Erythroblast (primary cell): ENCODE measurements around the gene RGS7.
"Not testable (repeated sequence)": the region's sequence is repeated elsewhere in the genome, so short reads cannot be mapped to it uniquely, and the experiment has no call there.

Source experiments
- GATA1 ChIP-seq: IDR thresholded peaks from 2 replicates; pipeline ENCODE4 v1.6.1; 2011; ENCODE audit warnings: low read depth, mild to moderate bottlenecking, control low read depth, low read length, moderate library complexity
- POLR2A ChIP-seq: IDR thresholded peaks from 2 replicates; pipeline ENCODE4 v1.6.1; 2011; ENCODE audit warnings: mild to moderate bottlenecking, low read length

GRCh38 chr1:241088075-241088474 lies 268.9 kb downstream of the RGS7 start:
- not testable (repeated sequence) for TF ChIP-seq POLR2A, GATA1
